Measurements from ENCODE around the gene RNF223.

- TF ChIP-seq ATF5 (CRISPR knock-in tag; IDR thresholded peaks at IDR 0.05; ENCODE audit: low read depth) (no peak), ZNF143 (CRISPR knock-in tag; IDR thresholded peaks at IDR 0.05) (no peak), ZNF512 (CRISPR knock-in tag; IDR thresholded peaks at IDR 0.05) (no peak), ARNT (IDR thresholded peaks at IDR 0.05) (no peak), ZFAT (CRISPR knock-in tag; conservative IDR thresholded peaks at IDR 0.05) (no peak), ZBTB8A (CRISPR knock-in tag; IDR thresholded peaks at IDR 0.05; ENCODE audit: borderline replicate concordance, low read depth) (no peak), FOXK1 (CRISPR knock-in tag; IDR thresholded peaks at IDR 0.05; ENCODE audit: borderline replicate concordance, low read depth) (no peak), CTCF (CRISPR knock-in tag; IDR thresholded peaks at IDR 0.05) (no peak), STAG1 (CRISPR knock-in tag; IDR thresholded peaks at IDR 0.05) (no peak), NBN (conservative IDR thresholded peaks at IDR 0.05) (no peak), ZNF510 (CRISPR knock-in tag; IDR thresholded peaks at IDR 0.05; ENCODE audit: low read depth) (no peak)
- TF ChIP-seq, protein P1, sequence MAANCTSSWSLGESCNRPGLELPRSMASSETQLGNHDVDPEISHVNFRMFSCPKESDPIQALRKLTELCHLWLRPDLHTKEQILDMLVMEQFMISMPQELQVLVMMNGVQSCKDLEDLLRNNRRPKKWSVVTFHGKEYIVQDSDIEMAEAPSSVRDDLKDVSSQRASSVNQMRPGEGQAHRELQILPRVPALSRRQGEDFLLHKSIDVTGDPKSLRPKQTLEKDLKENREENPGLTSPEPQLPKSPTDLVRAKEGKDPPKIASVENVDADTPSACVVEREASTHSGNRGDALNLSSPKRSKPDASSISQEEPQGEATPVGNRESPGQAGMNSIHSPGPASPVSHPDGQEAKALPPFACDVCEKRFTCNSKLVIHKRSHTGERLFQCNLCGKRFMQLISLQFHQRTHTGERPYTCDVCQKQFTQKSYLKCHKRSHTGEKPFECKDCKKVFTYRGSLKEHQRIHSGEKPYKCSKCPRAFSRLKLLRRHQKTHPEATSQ (CRISPR knock-in tag; IDR thresholded peaks at IDR 0.05; ENCODE audit: borderline replicate concordance), result no peak
Measured at GRCh38 chr1:1046243-1046642, 27.9 kb downstream of the RNF223 start.

Data from HepG2 (cell line).